Activated gamma-delta T cell treated with Interleukin-2 at 50 U/mL for 16 hours (primary cell): ENCODE results near the gene BNIPL.
A peak's percentile ranks its signal among the peaks of the same experiment; 100 is the strongest.

ENCODE experiments used
- DNase-seq: peaks from one replicate; pipeline ENCODE4 v3.0.0-alpha.2; 2020

Gene BNIPL

DNA sequence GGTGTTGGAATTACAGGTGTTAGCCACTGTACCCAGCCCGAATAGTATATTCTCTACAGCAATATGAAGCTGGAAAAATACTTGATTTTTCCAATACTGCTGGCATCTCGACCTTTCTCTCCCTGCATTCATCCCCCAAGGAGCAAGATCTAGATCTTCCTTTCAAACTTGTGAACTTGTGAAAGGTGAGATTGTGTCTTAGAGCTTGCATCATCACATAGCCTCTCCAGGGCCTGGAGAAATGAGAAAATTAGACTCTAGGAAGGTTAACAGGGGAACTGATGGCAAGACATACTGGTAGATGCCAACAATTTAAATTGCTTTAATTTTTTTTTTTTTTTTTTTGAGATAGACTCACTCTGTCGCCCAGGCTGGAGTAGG lies 26.1 kb upstream of the BNIPL start:
- DNase-seq = no peak

DNA sequence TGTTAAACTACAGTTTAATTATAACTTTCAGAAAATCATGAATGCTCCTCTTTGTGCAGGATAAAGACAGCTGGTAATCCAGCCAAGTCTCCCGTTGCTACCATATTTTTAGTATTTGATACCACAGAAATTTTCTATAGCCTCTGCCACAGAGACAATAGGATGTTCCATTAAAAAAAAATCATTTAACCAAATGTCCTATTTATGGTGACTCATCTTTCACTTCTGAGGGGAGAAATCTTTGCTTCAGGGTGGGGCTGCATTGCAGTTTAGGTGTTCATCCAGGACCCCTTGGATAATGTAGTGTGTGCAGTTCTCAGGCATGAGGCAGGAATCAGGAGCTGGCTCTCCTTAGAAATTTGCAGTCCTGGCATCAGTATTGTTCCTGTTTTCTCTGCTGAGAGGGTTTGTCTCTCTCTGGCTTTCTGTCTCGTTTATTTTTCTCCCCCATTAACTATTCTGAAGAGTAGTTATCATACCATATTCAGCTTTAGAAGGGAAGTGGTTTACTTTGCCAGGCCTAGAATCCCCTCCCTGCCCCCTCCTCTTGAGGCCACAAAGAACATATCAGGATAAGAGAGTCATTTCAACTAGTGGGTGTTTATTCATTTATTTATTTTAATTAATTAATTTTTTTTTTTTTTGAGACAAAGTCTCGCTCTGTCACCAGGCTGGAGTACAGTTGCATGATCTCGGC lies 25.1 kb upstream of the BNIPL start:
- DNase-seq = no peak

DNA sequence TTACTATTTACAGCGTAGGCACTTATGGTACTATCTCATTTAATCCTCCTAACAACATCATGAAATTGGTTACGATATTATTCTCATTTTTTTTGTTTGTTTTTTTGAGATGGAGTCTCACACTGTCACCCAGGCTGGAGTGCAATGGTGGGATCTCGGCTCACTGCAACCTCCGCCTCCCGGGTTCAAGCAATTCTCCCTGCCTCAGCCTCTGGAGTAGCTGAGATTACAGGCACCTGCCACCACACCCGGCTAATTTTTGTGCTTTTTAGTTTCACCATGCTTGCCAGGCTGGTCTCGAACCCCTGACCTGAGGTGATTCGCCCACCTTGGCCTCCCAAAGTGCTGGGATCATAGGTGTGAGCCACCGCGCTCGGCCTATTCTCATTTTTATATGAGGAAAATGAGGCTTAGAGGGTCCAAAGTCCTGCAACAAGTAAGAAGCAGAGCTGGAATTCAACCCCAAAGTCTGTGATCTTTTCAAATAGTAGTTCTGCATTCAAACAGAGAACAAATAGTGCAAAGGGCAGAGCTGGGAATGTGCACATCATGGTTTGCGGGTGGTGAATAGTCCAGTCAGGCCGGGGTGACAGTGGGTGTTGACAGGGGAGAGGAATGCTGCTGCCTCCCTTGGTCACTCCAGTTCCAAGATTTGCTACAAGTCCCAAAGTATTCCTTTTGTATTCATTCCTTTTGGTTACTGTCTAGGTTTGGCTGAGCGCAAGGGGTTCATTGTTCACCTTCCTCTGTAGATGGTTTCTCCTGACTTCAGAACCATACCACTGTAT lies 23.5 kb upstream of the BNIPL start:
- DNase-seq = no peak

DNA sequence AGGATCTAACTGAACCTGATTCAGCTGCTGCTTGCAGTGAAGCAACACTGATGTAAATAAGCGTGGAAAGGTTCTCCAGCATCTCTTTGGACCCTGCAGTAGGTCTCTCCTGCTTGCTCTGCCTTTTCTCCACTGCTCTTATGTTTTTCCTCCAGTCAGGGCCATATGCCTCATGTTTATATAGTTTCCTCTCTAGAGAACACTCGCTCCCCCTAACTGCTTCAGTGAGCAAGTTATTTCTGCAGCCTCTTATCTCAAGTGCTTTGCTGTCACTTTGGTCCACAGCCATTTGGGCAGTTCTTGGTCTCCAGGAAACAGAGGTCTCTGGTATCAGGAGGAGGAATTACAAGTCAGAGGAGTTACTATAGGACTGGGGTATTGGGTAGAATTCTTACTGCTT lies 22.9 kb upstream of the BNIPL start:
- no peak for DNase-seq

DNA sequence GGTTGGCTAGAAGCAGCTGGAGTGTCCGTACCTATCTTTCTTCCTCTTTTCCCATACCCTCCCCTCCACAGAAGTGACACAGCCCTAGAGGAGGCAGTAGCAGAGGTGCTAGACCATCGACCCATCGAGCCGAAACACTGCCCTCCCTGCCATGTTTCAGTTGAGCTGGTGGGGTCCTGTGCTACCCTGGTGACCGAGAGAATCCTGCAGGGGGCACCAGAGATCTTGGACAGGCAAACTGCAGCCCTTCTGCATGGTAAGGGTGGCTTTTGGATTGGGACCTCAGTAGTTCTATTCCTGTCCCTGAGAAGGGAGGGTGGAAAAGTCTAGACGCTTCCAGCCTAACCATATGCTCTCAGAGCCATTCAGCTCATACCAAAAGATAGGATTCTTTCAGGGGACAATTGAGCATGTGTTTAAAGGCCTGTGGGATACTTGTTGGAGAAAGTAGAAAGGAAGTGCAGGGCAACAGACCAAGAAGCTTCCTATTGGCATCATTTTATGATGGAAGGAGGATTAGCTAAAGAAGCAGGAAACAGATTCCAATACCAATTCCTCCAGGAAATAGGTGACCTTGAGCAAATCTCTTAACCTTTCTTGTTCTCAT lies 11.7 kb upstream of the BNIPL start:
- DNase-seq = peak; percentile 91

DNA sequence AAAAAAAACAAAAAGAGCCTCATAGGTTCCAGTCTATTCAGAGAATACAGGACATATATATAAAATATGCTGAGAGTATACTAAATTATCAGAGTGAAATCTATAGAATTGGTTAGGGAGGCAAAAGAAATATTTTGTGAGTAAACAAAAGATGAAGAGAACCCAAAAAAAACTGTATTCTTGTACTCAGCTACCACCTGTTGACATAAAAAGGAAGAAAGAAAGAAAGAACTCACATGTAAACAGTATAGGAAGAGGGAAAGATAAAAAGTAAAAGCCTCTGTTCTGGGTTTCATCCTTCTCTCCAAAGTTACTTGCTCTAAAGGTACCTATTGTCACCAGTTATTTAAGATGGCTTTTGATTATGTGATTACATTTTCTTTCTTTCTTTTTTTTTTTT lies 9.9 kb upstream of the BNIPL start:
- no peak for DNase-seq

DNA sequence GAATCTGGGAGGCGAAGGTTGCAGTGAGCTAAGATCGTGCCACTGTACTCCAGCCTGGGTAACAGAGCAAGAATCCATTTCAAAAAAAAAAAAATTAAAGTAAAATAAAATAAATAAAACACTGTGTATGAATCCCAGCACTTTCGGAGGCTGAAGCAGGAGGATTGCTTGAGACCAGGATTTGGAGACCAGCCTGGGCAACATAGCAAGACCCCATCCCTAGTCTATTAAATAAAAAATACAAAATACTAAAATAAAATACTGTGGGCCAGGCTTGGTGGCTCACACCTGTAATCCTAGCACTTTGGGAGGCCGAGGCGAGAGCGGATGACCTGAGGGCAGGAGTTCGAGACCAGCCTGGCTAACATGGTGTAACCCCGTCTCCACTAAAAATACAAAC lies 4.2 kb upstream of the BNIPL start:
- no peak for DNase-seq

DNA sequence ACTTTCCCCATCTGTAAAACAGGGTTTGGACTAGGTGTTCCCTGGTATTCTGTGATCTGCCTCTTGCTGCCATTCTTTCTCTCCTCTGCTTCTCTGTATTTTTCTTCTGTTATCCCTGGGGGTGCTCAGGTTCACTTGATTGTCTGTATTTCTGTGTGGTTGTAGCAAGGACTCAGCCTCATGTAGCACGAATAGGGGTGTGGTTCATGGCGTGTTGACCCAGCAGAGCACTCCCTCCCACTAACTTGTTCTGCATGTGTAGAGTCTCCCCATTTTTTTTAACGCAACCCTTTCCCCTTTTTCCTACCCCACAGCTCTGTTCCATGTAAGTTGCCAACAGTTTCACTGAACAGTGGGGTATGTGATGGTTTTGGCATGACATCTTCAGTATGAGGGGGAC lies 1.2 kb upstream of the BNIPL start:
- DNase-seq = no peak

DNA sequence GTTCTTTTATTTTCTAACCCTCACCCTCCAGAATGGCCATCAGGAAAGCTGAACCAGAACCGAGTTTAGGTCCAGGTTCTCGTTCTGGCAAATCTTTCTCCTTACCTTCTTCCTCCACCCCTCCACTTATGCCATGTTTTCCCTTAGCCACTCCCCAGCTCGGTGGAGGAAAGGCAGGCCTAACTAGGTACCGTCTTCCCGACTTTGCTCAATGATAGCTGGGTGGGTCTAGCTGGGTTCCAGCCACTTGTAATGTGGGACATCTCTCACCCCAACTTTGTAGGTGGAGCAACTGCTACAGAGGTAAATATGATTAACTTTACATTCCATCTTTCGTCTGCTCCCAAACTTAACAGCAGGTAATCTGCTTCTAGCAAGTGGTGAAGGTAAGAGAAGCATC lies 646 bp downstream of the BNIPL start:
- DNase-seq = no peak

DNA sequence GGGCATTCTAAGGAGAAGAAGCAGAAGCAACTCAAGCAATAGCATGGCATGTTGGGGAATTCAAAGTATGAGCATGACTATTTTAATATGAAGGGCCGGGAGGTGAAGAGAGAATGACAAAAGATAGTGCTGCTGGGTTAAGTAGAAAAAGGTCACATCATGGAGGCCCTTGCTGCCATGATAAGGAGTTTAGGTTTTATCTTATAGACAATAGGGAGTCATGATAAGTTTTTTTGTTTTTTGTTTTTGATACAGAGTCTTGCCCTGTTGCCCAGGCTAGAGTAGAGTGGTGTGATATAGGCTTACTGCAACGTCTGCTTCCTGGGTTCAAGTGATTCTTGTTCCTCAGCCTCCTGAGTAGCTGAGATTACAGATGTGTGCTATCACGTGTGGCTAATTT lies 3.1 kb downstream of the BNIPL start:
- DNase-seq = no peak

DNA sequence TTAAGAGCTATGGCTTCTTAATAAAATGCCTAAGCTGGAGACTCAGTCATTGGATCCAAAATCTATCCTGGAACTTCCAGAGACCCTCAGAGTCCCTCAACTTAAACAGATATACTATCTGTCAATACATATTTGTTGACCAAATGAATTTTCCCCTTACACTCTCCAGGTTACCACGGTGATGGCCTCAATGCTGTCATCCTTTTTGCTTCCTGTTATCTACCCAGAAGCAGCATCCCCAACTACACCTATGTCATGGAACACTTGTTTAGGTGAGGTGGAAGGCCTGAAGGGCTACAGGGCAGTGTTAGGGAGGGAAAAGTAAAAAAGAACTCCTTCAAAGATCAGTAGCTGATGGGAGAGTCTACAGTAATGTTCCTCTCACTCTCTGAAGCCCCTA lies 6.8 kb downstream of the BNIPL start:
- DNase-seq = no peak

DNA sequence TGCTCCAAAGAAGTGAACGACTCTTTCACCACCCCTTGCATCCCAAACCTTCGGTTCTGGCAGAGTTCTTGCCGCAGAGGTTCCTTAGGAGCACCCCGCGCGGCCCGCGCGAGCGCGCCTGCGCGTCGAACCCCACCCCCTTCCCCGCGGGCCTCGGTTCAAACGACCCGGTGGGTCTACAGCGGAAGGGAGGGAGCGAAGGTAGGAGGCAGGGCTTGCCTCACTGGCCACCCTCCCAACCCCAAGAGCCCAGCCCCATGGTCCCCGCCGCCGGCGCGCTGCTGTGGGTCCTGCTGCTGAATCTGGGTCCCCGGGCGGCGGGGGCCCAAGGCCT lies 11.2 kb downstream of the BNIPL start, which contains the start of gene C1orf56:
Gene C1orf56 (plus strand): TSS at position 161 of the 334 bp plus-strand sequence. CDS start 97 bp downstream, at position 258.
- DNase-seq = peak; percentile 65

DNA sequence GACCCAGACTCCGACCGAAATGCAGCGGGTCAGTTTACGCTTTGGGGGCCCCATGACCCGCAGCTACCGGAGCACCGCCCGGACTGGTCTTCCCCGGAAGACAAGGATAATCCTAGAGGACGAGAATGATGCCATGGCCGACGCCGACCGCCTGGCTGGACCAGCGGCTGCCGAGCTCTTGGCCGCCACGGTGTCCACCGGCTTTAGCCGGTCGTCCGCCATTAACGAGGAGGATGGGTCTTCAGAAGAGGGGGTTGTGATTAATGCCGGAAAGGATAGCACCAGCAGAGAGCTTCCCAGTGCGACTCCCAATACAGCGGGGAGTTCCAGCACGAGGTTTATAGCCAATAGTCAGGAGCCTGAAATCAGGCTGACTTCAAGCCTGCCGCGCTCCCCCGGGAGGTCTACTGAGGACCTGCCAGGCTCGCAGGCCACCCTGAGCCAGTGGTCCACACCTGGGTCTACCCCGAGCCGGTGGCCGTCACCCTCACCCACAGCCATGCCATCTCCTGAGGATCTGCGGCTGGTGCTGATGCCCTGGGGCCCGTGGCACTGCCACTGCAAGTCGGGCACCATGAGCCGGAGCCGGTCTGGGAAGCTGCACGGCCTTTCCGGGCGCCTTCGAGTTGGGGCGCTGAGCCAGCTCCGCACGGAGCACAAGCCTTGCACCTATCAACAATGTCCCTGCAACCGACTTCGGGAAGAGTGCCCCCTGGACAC lies 11.7 kb downstream of the BNIPL start:
- DNase-seq = peak; percentile 59

DNA sequence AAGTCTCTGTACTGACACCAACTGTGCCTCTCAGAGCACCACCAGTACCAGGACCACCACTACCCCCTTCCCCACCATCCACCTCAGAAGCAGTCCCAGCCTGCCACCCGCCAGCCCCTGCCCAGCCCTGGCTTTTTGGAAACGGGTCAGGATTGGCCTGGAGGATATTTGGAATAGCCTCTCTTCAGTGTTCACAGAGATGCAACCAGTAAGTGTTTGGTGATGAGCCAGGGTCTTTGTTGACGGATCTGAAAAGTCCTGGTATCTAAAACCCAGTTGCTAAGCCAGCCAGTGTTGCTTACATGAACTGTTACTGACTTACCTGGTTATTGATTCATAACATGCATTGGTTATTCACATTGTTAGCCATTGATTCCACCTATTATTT lies 12.3 kb downstream of the BNIPL start:
- DNase-seq = no peak

DNA sequence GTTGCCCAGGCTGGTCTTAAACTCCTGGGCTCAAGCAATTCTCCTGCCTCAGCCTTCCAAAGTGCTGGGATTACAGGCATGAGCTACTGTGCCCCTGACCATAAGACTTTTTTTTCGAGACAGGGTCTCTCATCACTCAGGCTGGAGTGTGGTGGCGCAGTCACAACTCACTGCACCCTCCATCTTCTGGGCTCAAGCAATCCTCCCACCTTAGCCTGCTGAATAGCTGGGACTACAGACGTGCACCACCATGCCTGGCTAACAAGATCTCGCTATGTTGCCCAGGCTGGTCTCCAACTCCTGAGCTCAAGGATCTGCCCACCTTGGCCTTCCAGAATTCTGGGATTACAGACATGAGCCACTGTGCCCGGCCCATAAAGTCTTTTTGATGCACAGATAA lies 13.1 kb downstream of the BNIPL start:
- no peak for DNase-seq

DNA sequence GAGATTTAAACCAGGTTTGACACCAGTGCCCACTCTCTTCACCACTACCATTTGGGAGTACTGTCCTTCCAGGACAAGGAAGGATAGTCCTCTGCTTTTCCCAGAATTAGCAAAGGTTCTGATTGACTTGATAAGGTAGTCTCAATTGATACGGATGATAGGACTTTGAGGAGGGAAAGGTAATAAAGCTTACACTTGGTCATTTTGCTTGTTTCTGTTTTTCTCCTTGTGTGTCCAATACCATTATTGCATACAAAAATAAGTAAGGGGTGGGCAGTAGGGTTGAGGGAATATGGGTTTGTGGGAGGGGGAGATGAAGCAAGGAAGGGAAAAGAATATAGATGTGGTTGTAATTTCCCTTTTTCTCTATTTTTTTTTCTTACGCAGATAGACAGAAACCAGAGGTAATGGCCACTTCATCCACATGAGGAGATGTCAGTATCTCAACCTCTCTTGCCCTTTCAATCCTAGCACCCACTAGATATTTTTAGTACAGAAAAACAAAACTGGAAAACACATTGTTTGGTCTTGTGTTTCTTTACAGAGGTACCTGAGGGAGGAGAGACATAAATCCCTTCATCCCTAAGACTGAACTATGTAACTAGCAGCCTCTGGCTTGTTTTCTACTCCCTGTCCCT lies 13.8 kb downstream of the BNIPL start:
- DNase-seq = no peak

DNA sequence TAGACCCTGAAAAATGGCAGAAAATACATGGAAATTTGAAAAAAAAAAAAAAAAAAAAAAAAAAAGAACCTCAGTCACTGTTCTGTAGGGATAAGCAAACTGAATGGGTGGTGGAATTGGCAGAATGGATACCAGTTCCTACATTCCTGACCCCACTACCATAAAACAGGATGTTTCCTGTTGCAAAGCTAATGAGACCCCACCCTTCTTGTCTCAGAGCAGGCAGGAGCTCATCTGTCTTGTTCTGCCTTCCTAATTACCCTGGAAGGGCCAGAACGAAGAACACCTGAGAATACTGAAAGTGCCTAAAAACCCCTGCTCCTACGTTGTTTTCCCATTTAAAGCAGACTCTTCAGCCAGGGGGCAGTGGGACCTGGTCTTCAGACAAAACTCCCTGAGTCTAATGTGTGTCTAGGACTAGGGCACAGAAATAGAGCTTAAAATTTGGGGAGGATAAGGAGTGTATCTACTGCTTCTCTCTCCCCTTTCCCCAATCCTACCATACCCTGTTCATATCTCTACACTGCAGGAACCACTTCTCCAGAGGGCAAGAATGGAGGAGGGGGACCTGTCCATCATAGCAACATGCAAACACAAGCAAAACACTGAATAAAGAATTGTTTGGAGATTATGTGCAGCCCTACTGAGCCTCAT lies 15.1 kb downstream of the BNIPL start:
- no peak for DNase-seq

DNA sequence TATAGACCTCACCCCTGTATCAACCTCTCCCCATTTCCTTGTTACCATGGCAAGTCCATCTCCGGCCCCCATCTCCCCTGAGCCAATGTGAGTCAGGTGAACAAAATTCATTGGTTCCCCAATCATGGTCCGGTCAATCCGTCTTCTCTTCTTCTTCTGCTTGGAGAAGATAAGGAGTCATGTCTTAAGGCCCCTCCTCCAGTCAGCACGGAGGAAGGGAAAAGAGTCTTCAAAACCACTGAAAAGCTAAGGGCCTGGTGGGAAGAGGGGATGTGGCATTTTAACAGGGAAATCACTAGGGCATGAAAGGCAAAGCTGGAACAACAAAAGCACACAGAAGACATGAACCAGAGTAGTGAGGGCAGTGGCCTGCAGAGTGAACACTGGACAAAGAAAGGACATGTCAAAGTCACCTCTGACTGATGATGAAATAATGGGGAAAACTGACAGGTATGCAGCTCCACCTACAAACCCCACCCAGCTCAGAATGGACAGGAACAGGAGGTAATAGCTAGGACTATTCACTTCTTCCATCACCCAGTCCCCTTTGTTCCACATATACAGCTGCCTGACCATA lies 18.7 kb downstream of the BNIPL start:
- DNase-seq = no peak

DNA sequence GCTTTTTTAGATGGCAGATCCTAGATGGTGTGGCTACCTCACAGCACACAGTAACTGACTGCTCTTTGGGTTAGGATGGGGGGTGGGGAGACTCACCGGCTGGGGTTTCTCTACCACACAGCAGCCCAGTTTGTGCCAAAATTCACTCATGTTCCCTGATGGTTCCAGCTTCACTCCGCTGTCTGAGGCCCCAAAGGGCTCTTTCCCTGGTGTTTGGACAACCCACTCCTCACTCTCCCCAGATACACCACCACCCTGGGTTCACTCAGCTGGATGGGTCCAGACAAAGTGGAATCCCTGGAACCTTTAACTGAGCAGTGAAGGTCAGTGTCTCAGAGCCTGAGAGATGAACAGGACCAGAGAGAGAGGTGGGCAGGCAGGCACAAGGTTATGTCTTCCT lies 19.2 kb downstream of the BNIPL start:
- DNase-seq = no peak

DNA sequence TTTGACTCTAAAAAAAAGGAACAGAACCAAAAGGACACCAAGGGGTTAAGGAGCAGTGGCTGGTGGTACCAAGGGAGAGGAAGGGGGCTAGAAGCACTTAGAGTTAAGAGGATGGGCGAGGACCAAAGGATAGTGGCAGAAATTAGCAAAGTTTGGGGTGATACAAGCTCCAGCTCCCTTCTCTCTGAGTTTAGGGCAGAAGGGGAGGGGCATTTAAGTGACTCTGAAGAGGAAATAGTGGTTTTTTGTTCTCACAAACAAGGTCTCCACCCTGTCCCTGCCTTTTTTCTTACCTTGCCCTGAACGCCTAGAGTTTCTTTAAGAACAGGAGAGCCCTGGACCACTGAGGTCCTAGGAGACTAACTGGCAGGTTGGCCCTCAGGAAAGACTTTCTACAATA lies 19.8 kb downstream of the BNIPL start:
- peak; percentile 48 for DNase-seq

DNA sequence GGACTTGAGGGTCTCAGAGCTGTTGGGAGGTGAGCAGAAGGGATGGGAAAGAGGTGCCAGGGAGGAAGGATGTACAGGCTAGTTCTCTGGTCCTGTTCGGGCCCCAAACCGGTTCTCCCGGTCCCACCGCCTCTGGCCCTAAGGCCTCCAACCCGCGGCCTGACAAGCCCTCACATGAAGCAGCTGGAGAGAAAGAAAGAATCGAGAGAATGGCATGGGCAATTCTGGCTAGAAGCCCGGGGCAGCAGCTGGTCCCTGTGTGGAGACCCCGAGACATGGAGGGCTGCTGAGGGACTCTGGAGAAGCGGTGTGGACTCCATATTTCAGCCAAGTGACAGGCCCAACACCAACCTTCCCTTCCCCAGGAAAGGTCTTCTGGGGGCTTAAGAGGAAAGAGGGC lies 22.3 kb downstream of the BNIPL start:
- no peak for DNase-seq
